CD4-positive, alpha-beta T cell treated with Interleukin-12 subunit alpha and Interleukin-12 subunit beta, for 1 hour (primary cell): ENCODE results near the gene KIAA0513.
A peak's percentile ranks its signal among the peaks of the same experiment; 100 is the strongest.

ENCODE experiments used
- DNase-seq: peaks from one replicate; pipeline ENCODE4 v3.0.0-alpha.2; 2020

KIAA0513 gene

GRCh38 chr16:85027349-85027957, at the start of gene KIAA0513:
Gene KIAA0513 (plus strand): TSS chr16:85027795. CDS start chr16:85067072, 39,277 bp downstream.
- peak; percentile 96 for DNase-seq

- no peak for DNase-seq
Measured at GRCh38 chr16:84979516-84979915, 48.1 kb upstream of the KIAA0513 start.

- peak; percentile 17 for DNase-seq
Measured at GRCh38 chr16:84982434-84982833, 45.2 kb upstream of the KIAA0513 start.

GRCh38 chr16:84985079-84986065, 42.2 kb upstream of the KIAA0513 start:
- no peak for DNase-seq

GRCh38 chr16:84986102-84986501, 41.5 kb upstream of the KIAA0513 start:
- no peak for DNase-seq

- DNase-seq, result no peak
Measured at GRCh38 chr16:84986879-84987278, 40.7 kb upstream of the KIAA0513 start.

GRCh38 chr16:84988328-84989080, 39.1 kb upstream of the KIAA0513 start:
- no peak for DNase-seq

- no peak for DNase-seq
Measured at GRCh38 chr16:84989749-84990620, 37.6 kb upstream of the KIAA0513 start.

- no peak for DNase-seq
Measured at GRCh38 chr16:84990782-84991181, 36.8 kb upstream of the KIAA0513 start.

- DNase-seq, result no peak
Measured at GRCh38 chr16:84992717-84993075, 34.9 kb upstream of the KIAA0513 start.

GRCh38 chr16:84993926-84994325, 33.7 kb upstream of the KIAA0513 start:
- no peak for DNase-seq

GRCh38 chr16:84995663-84996062, 31.9 kb upstream of the KIAA0513 start:
- peak; percentile 44 for DNase-seq

GRCh38 chr16:84996365-84996764, 31.2 kb upstream of the KIAA0513 start:
- DNase-seq, result no peak

GRCh38 chr16:84999200-84999599, 28.4 kb upstream of the KIAA0513 start:
- no peak for DNase-seq

GRCh38 chr16:84999857-85000480, 27.6 kb upstream of the KIAA0513 start:
- DNase-seq, result no peak

GRCh38 chr16:85002099-85002541, 25.5 kb upstream of the KIAA0513 start:
- no peak for DNase-seq

- no peak for DNase-seq
Measured at GRCh38 chr16:85002608-85003007, 25.0 kb upstream of the KIAA0513 start.

- no peak for DNase-seq
Measured at GRCh38 chr16:85003076-85003475, 24.5 kb upstream of the KIAA0513 start.

GRCh38 chr16:85003725-85004586, 23.6 kb upstream of the KIAA0513 start:
- no peak for DNase-seq

- no peak for DNase-seq
Measured at GRCh38 chr16:85004587-85005205, 22.9 kb upstream of the KIAA0513 start.
